HCT116 (cell line): ENCODE measurements around the gene MZT2A. TPM values are rescaled to one million over a fixed set of nuclear protein-coding genes. Genes with fewer than 3 reads are reported as not detected.
"Not testable (repeated sequence)": the region's sequence is repeated elsewhere in the genome, so short reads cannot be mapped to it uniquely, and the experiment has no call there.

ENCODE experiments used
- ATAC-seq: fragments of 200-7000 bp; cut with Tn5 transposase; 2 replicates; pipeline ENCODE4 v1.9.1; 2020; ENCODE audit warnings: mild to moderate bottlenecking, moderate library complexity
- BruUV-seq: library from RNA; stranded (reverse); fragments of 400-500 nt; replicated peaks from 2 replicates; lab custom pipeline; 2021; lab: Mats Ljungman, UMichigan
- CTCF ChIA-PET: fragments of 300-600 bp; sonication (Branson Sonifier 250); formaldehyde crosslinking; loops from one replicate; lab custom pipeline; 2021; ENCODE audit warnings: antibody characterized with exemption; lab: Charles Lee
- POLR2A ChIA-PET: fragments of 300-600, 350-600 bp; sonication (Branson Sonifier 250); formaldehyde crosslinking; loops from one replicate; lab custom pipeline; 2021; ENCODE audit warnings: antibody characterized with exemption; lab: Charles Lee
- RAD21 ChIA-PET, 2 experiments: fragments of 300-600 bp; sonication (Branson Sonifier 250); formaldehyde crosslinking; loops; one replicate each; lab custom pipeline; 2023; ENCODE audit warnings: low total read pairs in 2 of 2; ENCODE audit not compliant: uncharacterized antibody in 2 of 2, unreplicated experiment in 2 of 2, low non-redundant PET in 1 of 2; lab: Charles Lee
- DNase-seq: peaks from one replicate; pipeline ENCODE4 v3.0.0-alpha.2; 2010; ENCODE audit warnings: low read depth, low spot score
- H2AFZ ChIP-seq: fragments of 200-600 bp; shearing (Covaris generic), sonication (generic); 2 replicates; pipeline ENCODE4 v1.6.1; 2017; ENCODE audit warnings: low read depth, mixed run types, mixed read lengths, antibody characterized with exemption, low read length; ENCODE audit not compliant: poor library complexity, severe bottlenecking
- H3K27ac ChIP-seq: 2 replicates; pipeline ENCODE4 v1.5.1; 2012; ENCODE audit warnings: low read depth, low read length
- H3K27me3 ChIP-seq: fragments of 200-600 bp; sonication (generic); 2 replicates; pipeline ENCODE4 v1.6.1; 2016; ENCODE audit warnings: mixed run types, low read length, mixed read lengths; ENCODE audit not compliant: insufficient read depth
- H3K36me3 ChIP-seq, 2 experiments: fragments of 200-500 bp in 1 of 2; fragments of 200-600 bp in 1 of 2; sonication (Bioruptor generic) in 1 of 2; sonication (generic) in 1 of 2; 2 replicates each; pipeline versions ENCODE4 v1.5.1 to v1.6.1; 2014 to 2016; ENCODE audit warnings: low read length in 2 of 2, inconsistent platforms in 1 of 2, mixed read lengths in 1 of 2, mixed run types in 1 of 2; ENCODE audit not compliant: insufficient read depth in 2 of 2, control insufficient read depth in 1 of 2
- H3K4me1 ChIP-seq, 2 experiments: fragments of 200-600 bp in 1 of 2; sonication (generic) in 1 of 2; 2 replicates each; pipeline versions ENCODE4 v1.5.1 to v1.6.1; 2012 to 2017; ENCODE audit warnings: low read length in 2 of 2, inconsistent platforms in 1 of 2, mild to moderate bottlenecking in 1 of 2, mixed read lengths in 1 of 2, mixed run types in 1 of 2, moderate library complexity in 1 of 2; ENCODE audit not compliant: insufficient read depth in 2 of 2, control insufficient read depth in 1 of 2
- H3K4me2 ChIP-seq: fragments of 200-600 bp; sonication (generic); 2 replicates; pipeline ENCODE4 v1.6.1; 2017; ENCODE audit warnings: mixed run types, low read length, mixed read lengths
- H3K4me3 ChIP-seq, 2 experiments: fragments of 200-600 bp in 1 of 2; sonication (generic) in 1 of 2; replicated peaks in 1 of 2; 2 replicates each; pipeline ENCODE4 v1.5.1; 2011 to 2016; ENCODE audit warnings: low read length in 2 of 2, control low read depth in 1 of 2, low read depth in 1 of 2, mild to moderate bottlenecking in 1 of 2, mixed read lengths in 1 of 2, mixed run types in 1 of 2
- H3K79me2 ChIP-seq: fragments of 200-600 bp; sonication (generic); 2 replicates; pipeline ENCODE4 v1.6.1; 2017; ENCODE audit warnings: mild to moderate bottlenecking, mixed run types, low read length, moderate library complexity, mixed read lengths; ENCODE audit not compliant: insufficient read depth
- H3K9ac ChIP-seq: fragments of 200-600 bp; sonication (generic); 2 replicates; pipeline ENCODE4 v1.6.1; 2016; ENCODE audit warnings: low read length, mixed read lengths
- H3K9me2 ChIP-seq: fragments of 200-600 bp; sonication (generic), shearing (Covaris generic); 2 replicates; pipeline ENCODE4 v1.6.1; 2017; ENCODE audit warnings: mixed run types, mild to moderate bottlenecking, moderate library complexity; ENCODE audit not compliant: insufficient read depth
- H3K9me3 ChIP-seq, 2 experiments: fragments of 200-500 bp in 1 of 2; fragments of 200-600 bp in 1 of 2; sonication (Bioruptor generic) in 1 of 2; sonication (generic) in 1 of 2; 2 replicates each; pipeline ENCODE4 v1.6.1; 2014 to 2017; ENCODE audit warnings: low read length in 2 of 2, mixed read lengths in 2 of 2, inconsistent platforms in 1 of 2, low read depth in 1 of 2, mild to moderate bottlenecking in 1 of 2, mixed run types in 1 of 2, moderate library complexity in 1 of 2; ENCODE audit not compliant: control insufficient read depth in 1 of 2, insufficient read depth in 1 of 2
- H4K20me1 ChIP-seq: fragments of 200-600 bp; sonication (generic), shearing (Covaris generic); 2 replicates; pipeline ENCODE4 v1.6.1; 2017; ENCODE audit warnings: mixed run types, mild to moderate bottlenecking, moderate library complexity; ENCODE audit not compliant: insufficient read depth
- intact Hi-C: fragments of 100-400 bp; cut with micrococcal nuclease; formaldehyde crosslinking; loops from 2 replicates; pipeline ENCODE4 v1.10.0; 2022
- total RNA-seq: library from RNA; stranded (reverse); gene quantifications from one replicate; pipeline ENCODE4 v1.2.1, GENCODE V29; 2021; ENCODE audit not compliant: unreplicated experiment

The MZT2A gene
- total RNA-seq, 1 experiment from 2014 or later: 203 TPM

- H3K27ac ChIP-seq, H3K4me1 ChIP-seq, intact Hi-C loops, H3K9ac ChIP-seq, H4K20me1 ChIP-seq, H2AFZ ChIP-seq, H3K27me3 ChIP-seq, DNase-seq, RAD21 ChIA-PET, H3K9me2 ChIP-seq, POLR2A ChIA-PET, H3K4me2 ChIP-seq, BruUV-seq, H3K9me3 ChIP-seq, ATAC-seq, H3K4me3 ChIP-seq: not testable (repeated sequence)
- CTCF ChIA-PET: interaction anchor here (0.7 kb wide), 2 partner anchors 324 to 352 kb away, joined by 3 read pairs; no protein-coding TSS in a partner anchor
- H3K79me2 ChIP-seq: peaks cover 16% of the 10 kb centered on the region
- peaks cover 15 to 19% of the 10 kb centered on the region in 2 experiments; a peak in 3 of 4 replicates for H3K36me3 ChIP-seq
Measured at GRCh38 chr2:131504082-131504750, 12.0 kb upstream of the MZT2A start.

GRCh38 chr2:131503587-131503986, 11.4 kb upstream of the MZT2A start:
- intact Hi-C loops, H3K9me3 ChIP-seq, POLR2A ChIA-PET, H4K20me1 ChIP-seq, H3K27ac ChIP-seq, H3K4me2 ChIP-seq, BruUV-seq, H3K4me3 ChIP-seq, ATAC-seq, H3K9me2 ChIP-seq, H3K9ac ChIP-seq, DNase-seq, H3K27me3 ChIP-seq, H2AFZ ChIP-seq, RAD21 ChIA-PET, H3K4me1 ChIP-seq: not testable (repeated sequence)
- CTCF ChIA-PET: interaction anchor here (0.7 kb wide), 1 partner anchor 351 kb away, joined by 3 read pairs; no protein-coding TSS in a partner anchor
- Histone ChIP-seq H3K79me2 (peaks cover 22% of the 10 kb centered on the region), H3K36me3 (peaks cover 15 to 18% of the 10 kb centered on the region in 2 experiments; a peak in 3 of 4 replicates)

GRCh38 chr2:131498321-131498973, 6.2 kb upstream of the MZT2A start:
- intact Hi-C loops, RAD21 ChIA-PET: not testable (repeated sequence)
- peaks cover 72% of the 10 kb centered on the region for H3K79me2 ChIP-seq

GRCh38 chr2:131495506-131495905, 3.3 kb upstream of the MZT2A start:
- peaks cover 2 to 18% of the 10 kb centered on the region in 2 experiments; a peak in 2 of 4 replicates for H3K4me1 ChIP-seq
- H3K4me2 ChIP-seq, H3K9me3 ChIP-seq, intact Hi-C loops, H3K36me3 ChIP-seq, H3K27me3 ChIP-seq, H3K27ac ChIP-seq, CTCF ChIA-PET, H4K20me1 ChIP-seq, H3K9me2 ChIP-seq, POLR2A ChIA-PET, H3K9ac ChIP-seq, ATAC-seq, H2AFZ ChIP-seq, BruUV-seq, H3K4me3 ChIP-seq, RAD21 ChIA-PET, DNase-seq: not testable (repeated sequence)
- peaks cover 83% of the 10 kb centered on the region for H3K79me2 ChIP-seq

More at GRCh38 chr2:131498321-131498973, 6.2 kb upstream of the MZT2A start:
- H3K4me2 ChIP-seq, BruUV-seq, H3K36me3 ChIP-seq, H2AFZ ChIP-seq, H3K9me3 ChIP-seq, H3K9ac ChIP-seq, H3K27ac ChIP-seq, H3K9me2 ChIP-seq, POLR2A ChIA-PET, H4K20me1 ChIP-seq, ATAC-seq, DNase-seq, H3K4me3 ChIP-seq, CTCF ChIA-PET, H3K27me3 ChIP-seq: not testable (repeated sequence)
- H3K4me1 ChIP-seq: peaks cover 0 to 11% of the 10 kb centered on the region in 2 experiments; a peak in 1 of 4 replicates
